Effector memory CD8-positive, alpha-beta T cell (primary cell): Measurements from ENCODE around the gene PSME3.
"Not testable (repeated sequence)": the region's sequence is repeated elsewhere in the genome, so short reads cannot be mapped to it uniquely, and the experiment has no call there.

ENCODE experiments used
- ATAC-seq: fragments of 150-1000 bp; cut with Tn5 transposase; replicated peaks from 2 replicates; pipeline ENCODE4 v1.10.0; 2021; ENCODE audit warnings: mild to moderate bottlenecking, moderate library complexity
- DNase-seq, 3 experiments: peaks; one replicate each; pipeline ENCODE4 v3.0.0; 2021
- H3K27ac Mint-ChIP-seq, 2 donors: one replicate each; pipeline ENCODE4 v1.8.0; 2022; ENCODE audit warnings: mild to moderate bottlenecking in 2 of 2, mixed read lengths in 2 of 2, moderate library complexity in 2 of 2
- H3K27me3 Mint-ChIP-seq, 2 donors: one replicate each; pipeline ENCODE4 v1.8.0; 2022; ENCODE audit warnings: mixed read lengths in 2 of 2
- H3K36me3 Mint-ChIP-seq: one replicate; pipeline ENCODE4 v1.8.0; 2022; ENCODE audit warnings: mild to moderate bottlenecking, moderate library complexity, mixed read lengths; ENCODE audit not compliant: insufficient read depth
- H3K4me1 Mint-ChIP-seq, 2 donors: one replicate each; pipeline ENCODE4 v1.8.0; 2022; ENCODE audit warnings: low read depth in 2 of 2, mixed read lengths in 2 of 2
- H3K4me3 Mint-ChIP-seq, 2 donors: one replicate each; pipeline ENCODE4 v1.8.0; 2022; ENCODE audit warnings: mild to moderate bottlenecking in 2 of 2, mixed read lengths in 2 of 2, moderate library complexity in 2 of 2
- H3K9me3 Mint-ChIP-seq, 2 donors: one replicate each; pipeline ENCODE4 v1.8.0; 2022; ENCODE audit warnings: mixed read lengths in 2 of 2

Gene PSME3

DNA sequence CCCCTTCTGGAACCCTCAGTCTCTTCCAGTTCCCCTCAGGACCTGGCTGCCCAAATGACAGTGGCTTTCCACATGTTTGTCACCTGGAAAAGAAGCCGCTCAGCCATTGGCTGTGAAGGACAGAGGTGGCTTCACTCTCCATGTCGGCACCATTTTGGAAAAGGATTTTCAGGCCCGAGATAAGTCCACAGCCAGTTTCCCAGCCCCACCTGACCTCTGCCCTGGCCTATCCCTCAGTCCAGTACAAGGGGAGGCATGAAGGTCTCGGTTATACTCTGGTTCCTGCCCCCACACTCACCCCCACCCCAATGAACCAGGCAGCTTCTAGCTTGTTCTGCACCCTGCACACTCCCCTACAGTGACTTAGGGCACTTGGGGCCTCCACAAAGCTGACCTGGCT is 33.0 kb downstream of the PSME3 start:
- Mint-ChIP-seq H3K4me3 (no peak overlapping the region), H3K36me3 (no peaks in the 10 kb centered on the region), H3K9me3 (no peaks in the 10 kb centered on the region), H3K27me3 (peaks cover 48 to 59% of the 10 kb centered on the region in 2 donors), H3K27ac (no peak overlapping the region), H3K4me1 (no peaks in the 10 kb centered on the region)
- DNase-seq (no peak), ATAC-seq (no peak)

DNA sequence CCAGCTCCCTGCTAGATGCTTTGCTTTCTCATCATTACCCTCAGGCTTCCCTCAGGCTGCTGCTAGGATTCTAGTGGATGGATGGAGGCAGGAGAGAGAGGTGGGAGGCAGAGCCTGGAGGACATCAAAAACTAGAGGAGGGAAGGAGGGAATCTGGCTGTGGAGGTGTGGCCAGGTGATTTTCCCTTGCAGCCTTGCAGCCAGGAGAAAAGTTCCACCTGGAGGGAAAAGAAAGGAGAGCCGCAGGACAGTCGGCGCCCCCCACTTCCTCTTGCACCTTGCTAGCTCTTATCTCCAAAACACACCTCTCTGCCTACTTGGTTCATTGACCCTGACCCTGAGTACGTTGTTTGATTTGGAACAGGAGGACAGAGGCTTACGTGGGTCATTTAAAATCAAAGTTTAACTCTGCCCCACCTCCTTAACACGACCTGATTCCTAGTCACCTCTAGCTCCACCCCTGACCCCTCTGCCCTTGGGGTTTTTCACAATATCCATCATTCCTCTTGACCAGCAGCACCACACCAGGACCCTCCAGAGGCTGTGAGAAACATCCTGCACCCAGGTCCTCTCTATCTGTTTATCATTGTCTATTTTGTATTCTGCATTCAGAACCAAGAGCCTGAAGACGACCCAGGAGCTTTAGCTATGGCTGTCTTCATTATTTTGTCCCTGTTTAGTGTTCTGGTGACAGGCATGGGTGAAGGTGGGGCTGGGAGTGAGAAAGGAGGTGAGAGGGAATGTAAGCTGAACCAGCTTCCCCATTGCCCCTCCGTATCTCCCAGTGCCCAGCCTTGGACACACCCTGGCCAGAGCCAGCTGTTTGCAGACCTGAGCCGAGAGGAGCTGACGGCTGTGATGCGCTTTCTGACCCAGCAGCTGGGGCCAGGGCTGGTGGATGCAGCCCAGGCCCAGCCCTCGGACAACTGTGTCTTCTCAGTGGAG is 33.7 kb downstream of the PSME3 start:
- H3K9me3 Mint-ChIP-seq: no peaks in the 10 kb centered on the region
- no peaks in the 10 kb centered on the region for H3K36me3 Mint-ChIP-seq
- H3K27me3 Mint-ChIP-seq: peaks cover 54 to 65% of the 10 kb centered on the region in 2 donors
- no peak overlapping the region for H3K27ac Mint-ChIP-seq
- no peaks in the 10 kb centered on the region for H3K4me1 Mint-ChIP-seq
- ATAC-seq (no peak), DNase-seq (no peak)
- H3K4me3 Mint-ChIP-seq: no peak overlapping the region

DNA sequence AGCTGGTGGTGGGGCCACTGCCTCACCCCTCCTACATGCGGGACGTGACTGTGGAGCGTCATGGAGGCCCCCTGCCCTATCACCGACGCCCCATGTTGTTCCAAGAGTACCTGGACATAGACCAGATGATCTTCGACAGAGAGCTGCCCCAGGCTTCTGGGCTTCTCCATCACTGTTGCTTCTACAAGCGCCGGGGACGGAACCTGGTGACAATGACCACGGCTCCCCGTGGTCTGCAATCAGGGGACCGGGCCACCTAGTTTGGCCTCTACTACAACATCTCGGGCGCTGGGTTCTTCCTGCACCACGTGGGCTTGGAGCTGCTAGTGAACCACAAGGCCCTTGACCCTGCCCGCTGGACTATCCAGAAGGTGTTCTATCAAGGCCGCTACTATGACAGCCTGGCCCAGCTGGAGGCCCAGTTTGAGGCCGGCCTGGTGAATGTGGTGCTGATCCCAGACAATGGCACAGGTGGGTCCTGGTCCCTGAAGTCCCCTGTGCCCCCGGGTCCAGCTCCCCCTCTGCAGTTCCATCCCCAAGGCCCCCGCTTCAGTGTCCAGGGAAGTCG is 34.6 kb downstream of the PSME3 start:
- H3K9me3 Mint-ChIP-seq, H3K4me1 Mint-ChIP-seq, H3K27ac Mint-ChIP-seq, DNase-seq, H3K36me3 Mint-ChIP-seq, ATAC-seq, H3K4me3 Mint-ChIP-seq: not testable (repeated sequence)
- peaks cover 63 to 74% of the 10 kb centered on the region in 2 donors for H3K27me3 Mint-ChIP-seq

DNA sequence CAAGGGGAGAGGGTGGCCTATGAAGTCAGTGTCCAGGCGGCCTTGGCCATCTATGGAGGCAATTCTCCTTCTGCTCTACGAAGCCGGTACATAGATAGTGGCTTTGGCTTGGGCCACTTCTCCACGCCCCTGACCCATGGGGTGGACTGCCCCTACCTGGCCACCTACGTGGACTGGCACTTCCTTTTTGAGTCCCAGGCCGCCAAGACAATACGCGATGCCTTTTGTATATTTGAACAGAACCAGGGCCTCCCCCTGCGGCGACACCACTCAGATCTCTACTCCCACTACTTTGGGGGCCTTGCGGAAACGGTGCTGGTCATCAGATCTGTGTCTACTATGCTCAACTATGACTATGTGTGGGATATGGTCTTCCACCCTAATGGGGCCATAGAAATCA is 35.1 kb downstream of the PSME3 start:
- H3K9me3 Mint-ChIP-seq: no peaks in the 10 kb centered on the region
- H3K27me3 Mint-ChIP-seq: peaks cover 68 to 77% of the 10 kb centered on the region in 2 donors
- H3K27ac Mint-ChIP-seq: no peak overlapping the region
- no peak for ATAC-seq
- no peak for DNase-seq
- no peaks in the 10 kb centered on the region for H3K4me1 Mint-ChIP-seq
- no peaks in the 10 kb centered on the region for H3K36me3 Mint-ChIP-seq
- no peak overlapping the region for H3K4me3 Mint-ChIP-seq

DNA sequence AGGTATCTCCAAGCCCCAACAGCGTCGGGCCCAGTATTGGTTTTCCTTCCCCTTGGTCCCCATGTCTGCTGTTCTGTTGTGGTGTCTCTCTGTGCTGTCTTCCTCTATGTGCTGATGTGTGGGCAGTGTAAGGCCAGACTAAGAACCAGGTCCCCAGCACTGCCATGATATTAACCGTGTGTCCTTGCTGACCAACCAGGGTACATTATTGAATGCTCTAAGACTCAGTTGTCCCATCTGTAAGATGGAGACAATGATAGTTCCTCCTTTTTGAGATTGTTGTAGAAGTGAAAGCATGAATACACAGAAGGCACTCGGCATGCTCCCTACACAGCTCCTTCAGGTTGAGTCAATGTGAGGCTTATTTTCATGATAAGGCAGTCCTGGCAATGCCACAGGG is 38.5 kb downstream of the PSME3 start:
- H3K27ac Mint-ChIP-seq: no peak overlapping the region

DNA sequence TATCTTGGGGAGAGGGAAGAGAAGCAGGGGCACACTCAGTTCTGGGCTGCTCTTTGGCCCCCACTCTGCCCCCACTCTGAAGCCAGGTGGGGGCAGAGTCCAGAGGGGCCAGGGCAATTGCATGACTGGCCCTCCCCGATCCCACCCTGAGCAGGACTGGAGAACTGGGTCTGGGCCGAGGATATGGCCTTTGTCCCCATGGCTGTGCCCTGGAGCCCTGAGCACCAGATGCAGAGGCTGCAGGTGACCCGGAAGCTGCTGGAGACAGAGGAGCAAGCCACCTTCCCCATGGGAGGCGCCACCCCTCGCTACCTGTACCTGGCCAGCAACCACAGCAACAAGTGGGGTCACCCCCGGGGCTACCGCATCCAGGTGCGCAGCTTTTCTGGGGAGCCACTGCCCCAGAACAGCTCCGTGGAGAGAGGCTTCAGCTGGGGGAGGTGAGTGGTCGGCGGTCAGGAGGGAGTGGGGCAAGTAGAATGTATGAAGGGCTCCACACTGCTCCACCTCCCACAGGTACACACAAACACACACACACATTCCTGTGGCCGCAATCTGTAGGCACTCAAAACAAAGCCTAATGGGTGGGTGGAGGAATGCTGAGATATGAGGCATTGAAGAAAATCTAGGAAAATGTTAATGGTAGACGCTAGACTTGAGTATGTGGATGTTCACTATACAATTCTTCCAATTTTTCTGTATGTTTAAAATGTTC is 39.2 kb downstream of the PSME3 start:
- Mint-ChIP-seq H3K36me3 (no peaks in the 10 kb centered on the region), H3K9me3 (no peaks in the 10 kb centered on the region), H3K27ac (no peak overlapping the region), H3K4me1 (no peaks in the 10 kb centered on the region), H3K27me3 (peaks cover 40 to 72% of the 10 kb centered on the region in 2 donors), H3K4me3 (no peak overlapping the region)
- DNase-seq (no peak), ATAC-seq (no peak)

More for the DNA sequence above, 38.5 kb downstream of the PSME3 start:
- no peak for DNase-seq
- Mint-ChIP-seq H3K4me3 (no peak overlapping the region), H3K36me3 (no peaks in the 10 kb centered on the region), H3K9me3 (no peaks in the 10 kb centered on the region), H3K4me1 (no peaks in the 10 kb centered on the region), H3K27me3 (peaks cover 40 to 72% of the 10 kb centered on the region in 2 donors)
- ATAC-seq: no peak

DNA sequence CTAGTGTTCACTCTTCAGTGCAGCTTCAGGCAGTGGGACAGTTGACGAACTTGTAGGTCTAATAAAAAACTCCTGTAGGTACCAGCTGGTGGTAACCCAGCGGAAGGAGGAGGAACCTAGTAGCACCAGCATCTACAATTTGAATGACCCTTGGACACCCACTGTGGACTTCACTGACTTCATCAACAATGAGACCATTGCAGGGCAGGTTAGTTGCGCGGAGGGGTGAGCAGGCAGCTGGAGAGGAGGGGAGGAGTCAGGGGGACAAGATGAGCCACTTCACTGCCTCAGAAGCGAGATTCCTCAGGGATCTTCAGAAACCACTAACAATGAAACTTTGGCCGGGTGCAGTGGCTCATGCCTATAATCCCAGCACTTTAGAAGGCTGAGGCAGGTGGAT is 40.1 kb downstream of the PSME3 start:
- Mint-ChIP-seq H3K9me3 (no peaks in the 10 kb centered on the region), H3K4me3 (no peak overlapping the region), H3K27me3 (peaks cover 49 to 72% of the 10 kb centered on the region in 2 donors), H3K36me3 (no peaks in the 10 kb centered on the region), H3K4me1 (no peaks in the 10 kb centered on the region), H3K27ac (no peak overlapping the region)
- no peak for DNase-seq
- no peak for ATAC-seq

DNA sequence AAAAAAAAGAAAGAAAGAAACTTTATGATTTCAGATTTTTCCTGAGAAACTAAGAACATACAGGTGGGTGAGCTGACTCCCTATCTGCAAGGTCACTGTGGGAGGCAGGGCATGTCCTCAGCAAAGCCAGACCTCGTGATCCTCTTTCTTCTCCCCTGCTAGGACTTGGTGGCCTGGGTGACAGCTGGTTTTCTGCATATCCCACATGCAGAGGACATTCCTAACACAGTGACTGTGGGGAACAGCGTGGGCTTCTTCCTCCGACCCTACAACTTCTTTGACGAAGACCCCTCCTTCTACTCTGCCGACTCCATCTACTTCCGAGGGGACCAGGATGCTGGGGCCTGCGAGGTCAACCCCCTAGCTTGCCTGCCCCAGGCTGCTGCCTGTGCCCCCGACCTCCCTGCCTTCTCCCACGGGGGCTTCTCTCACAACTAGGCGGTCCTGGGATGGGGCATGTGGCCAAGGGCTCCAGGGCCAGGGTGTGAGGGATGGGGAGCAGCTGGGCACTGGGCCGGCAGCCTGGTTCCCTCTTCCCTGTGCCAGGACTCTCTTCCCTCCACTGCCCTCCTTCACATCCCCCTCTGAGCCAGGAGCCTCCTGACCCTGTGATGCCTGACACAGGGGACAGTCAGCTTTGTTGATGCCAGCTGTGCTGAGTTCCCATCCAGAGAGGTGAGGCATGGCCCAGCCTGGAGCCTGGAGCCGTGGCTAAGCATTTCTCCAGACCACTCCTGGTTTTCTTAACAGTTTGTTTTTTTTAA is 40.9 kb downstream of the PSME3 start:
- H3K27me3 Mint-ChIP-seq: peaks cover 51 to 74% of the 10 kb centered on the region in 2 donors
- DNase-seq, ATAC-seq, H3K36me3 Mint-ChIP-seq, H3K9me3 Mint-ChIP-seq, H3K27ac Mint-ChIP-seq, H3K4me1 Mint-ChIP-seq, H3K4me3 Mint-ChIP-seq: not testable (repeated sequence)

DNA sequence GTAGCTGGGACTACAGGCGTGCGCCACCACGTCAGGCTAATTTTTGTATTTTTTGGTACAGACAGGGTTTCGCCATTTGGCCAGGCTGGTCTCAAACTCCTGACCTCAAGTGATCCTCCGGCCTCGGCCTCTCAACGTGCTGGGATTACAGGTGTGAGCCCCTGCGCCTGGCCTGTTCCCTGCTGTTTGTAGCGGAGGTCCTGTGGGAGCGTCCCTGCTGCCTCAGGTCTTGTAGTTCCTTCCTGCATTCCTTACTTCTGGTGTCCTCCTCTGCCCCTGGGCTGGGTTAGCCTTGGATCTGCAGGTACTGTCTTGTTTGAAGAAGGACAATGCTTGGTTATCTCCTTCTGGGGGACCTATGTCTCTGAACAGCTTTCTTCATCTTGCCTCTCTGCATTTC is 43.8 kb downstream of the PSME3 start:
- no peaks in the 10 kb centered on the region for H3K4me1 Mint-ChIP-seq
- ATAC-seq: no peak
- H3K27ac Mint-ChIP-seq: peak overlapping the region in 1 of 2 donors; percentile 66
- no peaks in the 10 kb centered on the region for H3K36me3 Mint-ChIP-seq
- H3K27me3 Mint-ChIP-seq: peaks cover 48 to 83% of the 10 kb centered on the region in 2 donors
- DNase-seq: no peak
- H3K4me3 Mint-ChIP-seq: no peak overlapping the region
- no peaks in the 10 kb centered on the region for H3K9me3 Mint-ChIP-seq

DNA sequence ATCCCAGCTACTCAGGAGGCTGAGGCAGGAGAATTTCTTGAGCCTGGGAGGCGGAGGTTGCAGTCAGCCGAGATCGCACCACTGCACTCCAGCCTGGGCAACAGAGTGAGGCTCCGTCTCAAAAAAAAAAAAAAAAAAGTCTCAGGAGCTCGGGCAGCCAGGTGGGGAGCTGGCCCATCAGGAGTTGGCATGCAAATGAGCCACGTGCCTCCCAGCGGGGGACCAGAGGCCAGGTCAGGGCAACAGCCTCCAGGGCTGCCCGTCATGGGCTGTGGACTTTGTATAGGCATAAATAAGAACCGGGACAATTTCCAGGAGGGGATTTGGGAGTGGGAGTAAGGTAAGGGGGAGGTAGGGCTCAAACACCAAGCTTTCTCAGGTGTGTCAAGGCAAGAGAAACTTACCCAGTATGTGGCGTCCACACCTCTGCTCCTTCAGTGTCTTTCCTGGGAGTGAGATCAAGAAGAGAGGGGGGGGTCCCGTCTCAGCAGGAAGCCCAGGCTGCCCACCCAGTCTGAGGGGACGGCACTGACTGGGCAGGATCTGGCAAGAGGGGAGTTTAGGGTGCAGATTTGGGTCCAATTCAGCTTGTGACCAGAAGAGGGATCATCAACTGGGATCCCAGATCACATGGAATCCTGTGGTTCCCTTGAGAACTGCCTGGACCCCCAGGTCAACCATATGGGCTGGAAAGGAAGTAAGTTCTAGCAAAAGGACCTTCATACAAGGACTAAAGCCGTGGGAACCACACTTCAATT is 45.1 kb downstream of the PSME3 start:
- Mint-ChIP-seq H3K27ac (no peak overlapping the region), H3K36me3 (no peaks in the 10 kb centered on the region), H3K4me1 (no peaks in the 10 kb centered on the region), H3K4me3 (no peak overlapping the region), H3K27me3 (peaks cover 35 to 71% of the 10 kb centered on the region in 2 donors), H3K9me3 (no peaks in the 10 kb centered on the region)
- DNase-seq (no peak), ATAC-seq (no peak)

DNA sequence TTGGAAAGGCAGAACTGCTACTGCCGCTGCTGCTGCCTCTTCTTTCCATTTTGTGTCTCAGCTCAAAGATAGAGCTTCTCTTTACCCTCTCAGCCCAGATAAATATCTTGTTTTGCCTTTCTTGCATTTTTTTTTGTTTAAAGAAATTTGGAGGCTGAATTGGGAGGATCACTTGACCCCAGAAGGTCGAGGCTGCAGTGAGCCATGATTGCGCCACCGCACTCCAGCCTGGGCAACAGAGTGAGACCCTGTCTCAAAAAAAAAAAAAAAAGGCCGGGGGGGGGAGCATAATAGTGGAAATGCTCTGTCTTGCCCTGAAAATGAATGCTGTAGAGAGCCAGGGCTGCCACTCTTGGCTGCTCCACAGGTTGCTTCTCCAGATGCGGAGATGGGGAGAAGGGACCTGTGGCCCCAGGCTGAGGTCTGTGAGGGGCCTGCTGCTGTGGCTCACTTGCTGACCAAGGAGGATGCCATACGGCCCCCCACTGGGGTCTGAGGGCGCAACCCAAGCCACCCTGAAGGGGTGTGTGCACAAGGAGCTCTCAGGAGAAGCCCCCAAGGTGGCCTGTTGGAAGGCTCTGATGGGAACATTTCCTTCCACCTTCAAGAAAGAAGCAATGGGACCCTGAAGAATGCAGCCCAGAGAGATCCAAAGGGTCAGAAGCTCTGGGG is 45.9 kb downstream of the PSME3 start:
- Mint-ChIP-seq H3K36me3 (no peaks in the 10 kb centered on the region), H3K4me3 (no peak overlapping the region), H3K27ac (no peak overlapping the region), H3K9me3 (no peaks in the 10 kb centered on the region), H3K4me1 (no peaks in the 10 kb centered on the region), H3K27me3 (peaks cover 33 to 63% of the 10 kb centered on the region in 2 donors)
- no peak for DNase-seq
- no peak for ATAC-seq

DNA sequence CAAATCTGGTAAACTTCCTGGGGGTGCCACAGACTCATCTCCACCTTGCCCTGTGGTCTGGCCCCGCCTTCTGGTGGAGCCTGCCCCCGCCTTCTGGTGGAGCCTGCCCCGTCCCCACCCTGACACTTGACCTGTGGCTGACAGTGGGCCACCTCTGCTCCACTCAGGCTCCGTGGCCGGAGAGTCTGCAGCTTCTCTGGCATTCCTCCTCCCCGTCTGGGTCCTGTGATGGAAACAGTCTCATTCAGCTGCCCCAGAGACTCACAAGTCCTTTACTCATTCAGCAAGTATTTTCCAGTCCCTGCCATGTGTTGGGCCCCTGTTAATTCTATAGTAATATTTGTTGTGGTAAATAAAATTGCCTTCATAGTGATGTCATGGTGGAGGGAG is 46.4 kb downstream of the PSME3 start:
- no peak overlapping the region for H3K27ac Mint-ChIP-seq
- H3K9me3 Mint-ChIP-seq: no peaks in the 10 kb centered on the region
- H3K4me1 Mint-ChIP-seq: no peaks in the 10 kb centered on the region
- H3K36me3 Mint-ChIP-seq: no peaks in the 10 kb centered on the region
- H3K4me3 Mint-ChIP-seq: no peak overlapping the region
- H3K27me3 Mint-ChIP-seq: peaks cover 33 to 58% of the 10 kb centered on the region in 2 donors
- DNase-seq (no peak), ATAC-seq (no peak)
